A549 (cell line): ENCODE results near the gene ANP32A. TPM values are rescaled to one million over a fixed set of nuclear protein-coding genes. Genes with fewer than 3 reads are reported as not detected.

Experiments
- ATAC-seq, 2 experiments: fragments of 200-7000 bp in 1 of 2; fragments of >200 bp in 1 of 2; cut with Nextera tagmentation in 1 of 2; cut with Tn5 transposase in 1 of 2; 3 replicates each; pipeline versions ENCODE4 v1.8.0 to v1.9.1; 2018 to 2020; ENCODE audit warnings: mild to moderate bottlenecking in 1 of 2, moderate library complexity in 1 of 2
- CTCF ChIA-PET: fragments of 300-600 bp; sonication (Branson Sonifier 250); formaldehyde crosslinking; extraction: SDS; loops from one replicate; lab custom pipeline; 2021; ENCODE audit warnings: antibody characterized with exemption, inconsistent platforms; lab: Yijun Ruan, JAX
- POLR2A ChIA-PET: fragments of 350-600 bp; formaldehyde crosslinking; extraction: SDS; loops from one replicate; lab custom pipeline; 2021; ENCODE audit warnings: antibody characterized with exemption, inconsistent platforms; lab: Yijun Ruan, JAX
- DNase-seq, 2 experiments: peaks; one replicate each; pipeline versions ENCODE4 v3.0.0 to v3.0.0-alpha.2; 2011 to 2016; ENCODE audit warnings: low read depth in 1 of 2, low spot score in 1 of 2
- FAIRE-seq: peaks from 2 replicates; lab custom pipeline; 2011; peaks lifted over from hg19 to GRCh38; lab: Jason Lieb, UNC
- H3K27ac ChIP-seq, 2 experiments: fragments of >200 bp; sonication (Bioruptor Twin); formaldehyde crosslinking; 3 replicates each; pipeline ENCODE4 v1.5.1; 2016 to 2017
- H3K4me1 ChIP-seq: fragments of >200 bp; sonication (Bioruptor Twin); formaldehyde crosslinking; 3 replicates; pipeline ENCODE4 v1.6.1; 2016
- H3K4me2 ChIP-seq: fragments of >200 bp; sonication (Bioruptor Twin); formaldehyde crosslinking; 3 replicates; pipeline ENCODE4 v1.6.1; 2016
- H3K4me3 ChIP-seq: fragments of >200 bp; sonication (Bioruptor Twin); formaldehyde crosslinking; 3 replicates; pipeline ENCODE4 v1.5.1; 2016
- H3K9me3 ChIP-seq: fragments of >200 bp; sonication (Bioruptor Twin); formaldehyde crosslinking; 3 replicates; pipeline ENCODE4 v1.6.1; 2016
- CEBPB ChIP-seq, 2 experiments: fragments of >200 bp in 1 of 2; sonication (Bioruptor Twin) in 1 of 2; formaldehyde crosslinking in 1 of 2; IDR thresholded peaks; 2 replicates each; pipeline ENCODE4 v1.6.1; 2012 to 2016
- GATA3 ChIP-seq: IDR thresholded peaks from 2 replicates; pipeline ENCODE4 v1.6.1; 2012; ENCODE audit warnings: borderline replicate concordance
- HOXB13 ChIP-seq: fragments of 250-450 bp; sonication (Bioruptor Pico); IDR thresholded peaks from 2 replicates; pipeline ENCODE4 v1.5.0; 2020; ENCODE audit warnings: low read depth, mild to moderate bottlenecking, moderate library complexity
- JUNB ChIP-seq: fragments of >200 bp; sonication (Bioruptor Twin); formaldehyde crosslinking; IDR thresholded peaks from 2 replicates; pipeline ENCODE4 v1.6.1; 2016
- KDM5A ChIP-seq: fragments of 200-600 bp; sonication (generic); IDR thresholded peaks from 2 replicates; pipeline ENCODE4 v1.6.1; 2016; ENCODE audit warnings: antibody characterized with exemption, mild to moderate bottlenecking
- MYC ChIP-seq: IDR thresholded peaks from 2 replicates; pipeline ENCODE4 v1.6.1; 2012; ENCODE audit warnings: mild to moderate bottlenecking, inconsistent platforms, low read length, improper control_type of control experiment, borderline replicate concordance
- POLR2A ChIP-seq: IDR thresholded peaks from 2 replicates; pipeline ENCODE4 v1.6.1; 2012; ENCODE audit warnings: mild to moderate bottlenecking, low read length
- RCOR1 ChIP-seq: fragments of 150-350 bp; IDR thresholded peaks from 2 replicates; pipeline ENCODE4 v1.6.1; 2014; ENCODE audit warnings: antibody characterized with exemption, low read length, low read depth
- ZFP36 ChIP-seq: fragments of 450-650 bp; IDR thresholded peaks from 2 replicates; pipeline ENCODE4 v1.6.1; 2014; ENCODE audit warnings: borderline replicate concordance; ENCODE audit not compliant: partially characterized antibody
- WGBS: methylation state at CpG from one replicate; pipeline ENCODE4 v1.1.6; 2017; ENCODE audit errors: missing lambda C conversion rate; 5-methylcytosine and 5-hydroxymethylcytosine counted together
- polyA plus RNA-seq, 4 experiments: library from polyadenylated mRNA; depleted of rRNA in 3 of 4; stranded (reverse); fragments of >200 nt; fragmentation: RNase III in 1 of 4; extraction: RNeasy Plus Mini Kit Qiagen cat#74134 plus additional on column Dnase treatment in 1 of 4; gene quantifications; 2 replicates in 3 of 4; 3 replicates in 1 of 4; pipeline ENCODE4 v1.2.3, GENCODE V29; 2011 to 2017
- TF ChIP-seq, protein P1 (sequence below): fragments of >200 bp; sonication (Bioruptor Twin); formaldehyde crosslinking; IDR thresholded peaks from 2 replicates; pipeline ENCODE4 v1.6.1; 2016
- TF ChIP-seq, protein P2 (sequence below): fragments of 450-650 bp; IDR thresholded peaks from 2 replicates; pipeline ENCODE4 v1.6.1; 2014; ENCODE audit warnings: antibody characterized with exemption
- TF ChIP-seq, protein P3 (sequence below): fragments of 200-600 bp; sonication (generic); IDR thresholded peaks from 2 replicates; pipeline ENCODE4 v1.6.1; 2016; ENCODE audit warnings: antibody characterized with exemption, mild to moderate bottlenecking, moderate library complexity

ANP32A gene
- polyA plus RNA-seq, 2 of the 4 experiments (the other 2 are of a cell fraction): 208 to 354 TPM

DNA sequence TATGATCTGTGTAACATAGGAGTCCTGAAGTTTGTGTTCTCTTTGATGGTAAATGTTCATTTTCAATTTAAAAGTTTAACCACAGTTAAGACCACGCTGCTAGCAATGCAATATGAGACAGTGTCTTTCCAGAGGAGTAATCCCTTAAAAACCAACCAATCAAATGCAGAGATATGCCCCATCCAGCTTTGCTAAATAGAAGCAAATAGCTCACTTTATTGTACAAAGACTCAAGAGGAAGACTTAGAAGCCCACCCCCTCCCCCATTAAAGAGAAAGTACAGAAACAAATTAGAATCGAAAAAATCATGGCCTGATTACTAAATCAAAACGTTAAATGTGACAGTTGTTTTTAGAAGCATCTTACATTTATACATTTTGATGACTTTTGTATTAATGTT is 2.1 kb upstream of the ANP32A start:
- ChIA-PET POLR2A (no interaction called here), CTCF (interaction anchor here (0.8 to 1.1 kb wide), 3 partner anchors 11 to 269 kb away, joined by 3 read pairs; no protein-coding TSS in a partner anchor)
- WGBS: 69% methylated on average over 3 of the region's 3 CpGs
- TF ChIP-seq GATA3: no peak
- TF ChIP-seq, protein P1, sequence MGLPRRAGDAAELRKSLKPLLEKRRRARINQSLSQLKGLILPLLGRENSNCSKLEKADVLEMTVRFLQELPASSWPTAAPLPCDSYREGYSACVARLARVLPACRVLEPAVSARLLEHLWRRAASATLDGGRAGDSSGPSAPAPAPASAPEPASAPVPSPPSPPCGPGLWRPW: no peak
- TF ChIP-seq, protein P2, sequence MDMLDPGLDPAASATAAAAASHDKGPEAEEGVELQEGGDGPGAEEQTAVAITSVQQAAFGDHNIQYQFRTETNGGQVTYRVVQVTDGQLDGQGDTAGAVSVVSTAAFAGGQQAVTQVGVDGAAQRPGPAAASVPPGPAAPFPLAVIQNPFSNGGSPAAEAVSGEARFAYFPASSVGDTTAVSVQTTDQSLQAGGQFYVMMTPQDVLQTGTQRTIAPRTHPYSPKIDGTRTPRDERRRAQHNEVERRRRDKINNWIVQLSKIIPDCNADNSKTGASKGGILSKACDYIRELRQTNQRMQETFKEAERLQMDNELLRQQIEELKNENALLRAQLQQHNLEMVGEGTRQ: no peak
- TF ChIP-seq JUNB: no peak
- no peak for TF ChIP-seq POLR2A
- TF ChIP-seq RCOR1: no peak
- TF ChIP-seq ZFP36: no peak
- TF ChIP-seq HOXB13 (CRISPR knock-in tag): no peak
- Histone ChIP-seq H3K27ac (no peak overlapping the region), H3K9me3 (no peaks in the 10 kb centered on the region), H3K4me3 (no peak overlapping the region), H3K4me2 (peak overlapping the region; percentile 88), H3K4me1 (peaks cover 10% of the 10 kb centered on the region)
- DNase-seq (no peak), FAIRE-seq (peak; percentile 73), ATAC-seq (no peak)

DNA sequence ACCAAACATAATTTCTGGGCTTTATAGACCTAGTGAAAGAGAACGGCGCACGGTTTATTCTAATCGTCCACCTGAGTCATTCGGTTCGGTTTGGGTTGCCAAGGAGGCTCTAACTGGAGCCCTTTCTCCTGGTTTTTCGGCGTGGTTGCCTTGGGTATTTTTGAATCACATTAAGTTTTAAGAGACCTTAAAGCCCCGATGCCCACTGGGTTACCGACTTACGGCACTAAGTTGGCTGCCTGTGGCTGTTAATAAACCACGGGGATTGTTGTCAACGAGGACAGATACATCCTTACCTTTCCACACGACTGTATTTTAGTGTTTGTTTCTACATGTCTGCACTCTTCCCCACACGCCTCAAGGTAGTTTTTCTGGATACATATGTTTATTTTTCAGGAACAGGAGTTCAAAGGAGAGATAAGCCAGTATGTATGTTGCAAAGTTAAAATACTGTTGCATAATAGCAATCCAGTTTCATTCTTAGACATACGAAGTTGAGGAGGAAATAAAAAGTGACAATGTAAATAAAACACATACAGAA is 1.2 kb upstream of the ANP32A start:
- Histone ChIP-seq H3K9me3 (no peaks in the 10 kb centered on the region), H3K4me1 (peaks cover 10% of the 10 kb centered on the region), H3K4me2 (peak overlapping the region; percentile 88), H3K27ac (peak overlapping the region; percentile 98 to 99), H3K4me3 (peak overlapping the region; percentile 74)
- TF ChIP-seq CEBPB (IDR thresholded peaks at IDR 0.05): peak; percentile 75 to 82; a peak in 3 of 4 replicates
- TF ChIP-seq MYC: no peak
- ATAC-seq (no peak), FAIRE-seq (no peak), DNase-seq (peak in 1 of 2 experiments; percentile 31)
- ChIA-PET POLR2A (no interaction called here), CTCF (no interaction called here)
- WGBS: 2% methylated on average over 16 of the region's 16 CpGs

DNA sequence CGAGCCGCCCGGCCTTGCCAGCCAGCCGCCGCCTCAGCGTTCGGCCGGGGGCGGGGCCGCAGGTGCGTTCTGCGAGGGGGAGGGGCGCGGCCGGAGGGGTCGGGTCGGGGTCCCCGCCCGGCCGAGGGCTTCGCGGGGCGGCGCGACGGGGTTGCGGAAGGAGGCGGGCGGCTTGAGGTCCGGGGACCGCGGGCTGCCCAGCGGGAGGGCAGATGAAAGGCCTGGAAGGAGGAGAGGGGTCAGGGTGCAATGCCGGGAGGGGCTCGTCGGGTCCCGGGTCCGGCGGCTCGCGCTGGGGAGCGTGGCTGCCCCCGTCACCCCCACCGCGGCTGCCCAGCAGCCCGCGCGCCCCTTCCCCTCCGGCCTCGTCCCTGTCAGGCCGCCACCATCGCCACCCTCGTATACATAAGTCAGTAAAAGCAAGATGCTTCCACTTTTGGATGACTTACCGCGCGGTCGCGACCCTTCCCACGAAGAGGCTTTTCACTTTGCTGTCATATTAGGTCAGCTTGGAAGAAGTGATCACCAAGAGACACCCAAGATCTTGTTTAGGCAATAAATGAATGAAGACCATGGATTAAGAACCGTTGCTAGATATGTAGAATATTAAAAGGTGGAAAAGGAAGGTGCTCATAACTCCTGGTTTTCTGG is 620 bp upstream of the ANP32A start:
- H3K4me3 ChIP-seq: peak overlapping the region; percentile 74
- ATAC-seq (peak; percentile 0 to 2; a peak in 2 of 6 replicates), FAIRE-seq (no peak), DNase-seq (peak; percentile 18 to 27)
- ChIA-PET POLR2A (no interaction called here), CTCF (interaction anchor here (0.6 kb wide), 1 partner anchor 19 kb away, joined by 3 read pairs; no protein-coding TSS in a partner anchor)
- H3K27ac ChIP-seq: peak overlapping the region; percentile 98 to 99
- no peak for TF ChIP-seq KDM5A
- TF ChIP-seq, protein P3, sequence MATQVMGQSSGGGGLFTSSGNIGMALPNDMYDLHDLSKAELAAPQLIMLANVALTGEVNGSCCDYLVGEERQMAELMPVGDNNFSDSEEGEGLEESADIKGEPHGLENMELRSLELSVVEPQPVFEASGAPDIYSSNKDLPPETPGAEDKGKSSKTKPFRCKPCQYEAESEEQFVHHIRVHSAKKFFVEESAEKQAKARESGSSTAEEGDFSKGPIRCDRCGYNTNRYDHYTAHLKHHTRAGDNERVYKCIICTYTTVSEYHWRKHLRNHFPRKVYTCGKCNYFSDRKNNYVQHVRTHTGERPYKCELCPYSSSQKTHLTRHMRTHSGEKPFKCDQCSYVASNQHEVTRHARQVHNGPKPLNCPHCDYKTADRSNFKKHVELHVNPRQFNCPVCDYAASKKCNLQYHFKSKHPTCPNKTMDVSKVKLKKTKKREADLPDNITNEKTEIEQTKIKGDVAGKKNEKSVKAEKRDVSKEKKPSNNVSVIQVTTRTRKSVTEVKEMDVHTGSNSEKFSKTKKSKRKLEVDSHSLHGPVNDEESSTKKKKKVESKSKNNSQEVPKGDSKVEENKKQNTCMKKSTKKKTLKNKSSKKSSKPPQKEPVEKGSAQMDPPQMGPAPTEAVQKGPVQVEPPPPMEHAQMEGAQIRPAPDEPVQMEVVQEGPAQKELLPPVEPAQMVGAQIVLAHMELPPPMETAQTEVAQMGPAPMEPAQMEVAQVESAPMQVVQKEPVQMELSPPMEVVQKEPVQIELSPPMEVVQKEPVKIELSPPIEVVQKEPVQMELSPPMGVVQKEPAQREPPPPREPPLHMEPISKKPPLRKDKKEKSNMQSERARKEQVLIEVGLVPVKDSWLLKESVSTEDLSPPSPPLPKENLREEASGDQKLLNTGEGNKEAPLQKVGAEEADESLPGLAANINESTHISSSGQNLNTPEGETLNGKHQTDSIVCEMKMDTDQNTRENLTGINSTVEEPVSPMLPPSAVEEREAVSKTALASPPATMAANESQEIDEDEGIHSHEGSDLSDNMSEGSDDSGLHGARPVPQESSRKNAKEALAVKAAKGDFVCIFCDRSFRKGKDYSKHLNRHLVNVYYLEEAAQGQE: 0 out of 2 replicates have a peak, but pooled peaks have one; percentile 7
- H3K9me3 ChIP-seq: no peaks in the 10 kb centered on the region
- H3K4me1 ChIP-seq: peaks cover 15% of the 10 kb centered on the region
- peak overlapping the region; percentile 88 for H3K4me2 ChIP-seq
- under 1% methylated on average over 16 of the region's 60 CpGs for WGBS
